Stimulated activated CD8-positive, alpha-beta memory T cell treated with anti-CD3 and anti-CD28 coated beads, Interleukin-15, amount 100 ng/mL, for 48 hours (primary cell): ENCODE data around the gene PHC3.
"Not testable (repeated sequence)": the region's sequence is repeated elsewhere in the genome, so short reads cannot be mapped to it uniquely, and the experiment has no call there.

Source experiments
- DNase-seq, 2 donors: peaks; one replicate each; pipeline ENCODE4 v3.0.0-alpha.2; 2020; ENCODE audit warnings: low read depth in 2 of 2

The PHC3 gene, protein sequence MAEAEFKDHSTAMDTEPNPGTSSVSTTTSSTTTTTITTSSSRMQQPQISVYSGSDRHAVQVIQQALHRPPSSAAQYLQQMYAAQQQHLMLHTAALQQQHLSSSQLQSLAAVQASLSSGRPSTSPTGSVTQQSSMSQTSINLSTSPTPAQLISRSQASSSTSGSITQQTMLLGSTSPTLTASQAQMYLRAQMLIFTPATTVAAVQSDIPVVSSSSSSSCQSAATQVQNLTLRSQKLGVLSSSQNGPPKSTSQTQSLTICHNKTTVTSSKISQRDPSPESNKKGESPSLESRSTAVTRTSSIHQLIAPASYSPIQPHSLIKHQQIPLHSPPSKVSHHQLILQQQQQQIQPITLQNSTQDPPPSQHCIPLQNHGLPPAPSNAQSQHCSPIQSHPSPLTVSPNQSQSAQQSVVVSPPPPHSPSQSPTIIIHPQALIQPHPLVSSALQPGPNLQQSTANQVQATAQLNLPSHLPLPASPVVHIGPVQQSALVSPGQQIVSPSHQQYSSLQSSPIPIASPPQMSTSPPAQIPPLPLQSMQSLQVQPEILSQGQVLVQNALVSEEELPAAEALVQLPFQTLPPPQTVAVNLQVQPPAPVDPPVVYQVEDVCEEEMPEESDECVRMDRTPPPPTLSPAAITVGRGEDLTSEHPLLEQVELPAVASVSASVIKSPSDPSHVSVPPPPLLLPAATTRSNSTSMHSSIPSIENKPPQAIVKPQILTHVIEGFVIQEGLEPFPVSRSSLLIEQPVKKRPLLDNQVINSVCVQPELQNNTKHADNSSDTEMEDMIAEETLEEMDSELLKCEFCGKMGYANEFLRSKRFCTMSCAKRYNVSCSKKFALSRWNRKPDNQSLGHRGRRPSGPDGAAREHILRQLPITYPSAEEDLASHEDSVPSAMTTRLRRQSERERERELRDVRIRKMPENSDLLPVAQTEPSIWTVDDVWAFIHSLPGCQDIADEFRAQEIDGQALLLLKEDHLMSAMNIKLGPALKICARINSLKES

DNA sequence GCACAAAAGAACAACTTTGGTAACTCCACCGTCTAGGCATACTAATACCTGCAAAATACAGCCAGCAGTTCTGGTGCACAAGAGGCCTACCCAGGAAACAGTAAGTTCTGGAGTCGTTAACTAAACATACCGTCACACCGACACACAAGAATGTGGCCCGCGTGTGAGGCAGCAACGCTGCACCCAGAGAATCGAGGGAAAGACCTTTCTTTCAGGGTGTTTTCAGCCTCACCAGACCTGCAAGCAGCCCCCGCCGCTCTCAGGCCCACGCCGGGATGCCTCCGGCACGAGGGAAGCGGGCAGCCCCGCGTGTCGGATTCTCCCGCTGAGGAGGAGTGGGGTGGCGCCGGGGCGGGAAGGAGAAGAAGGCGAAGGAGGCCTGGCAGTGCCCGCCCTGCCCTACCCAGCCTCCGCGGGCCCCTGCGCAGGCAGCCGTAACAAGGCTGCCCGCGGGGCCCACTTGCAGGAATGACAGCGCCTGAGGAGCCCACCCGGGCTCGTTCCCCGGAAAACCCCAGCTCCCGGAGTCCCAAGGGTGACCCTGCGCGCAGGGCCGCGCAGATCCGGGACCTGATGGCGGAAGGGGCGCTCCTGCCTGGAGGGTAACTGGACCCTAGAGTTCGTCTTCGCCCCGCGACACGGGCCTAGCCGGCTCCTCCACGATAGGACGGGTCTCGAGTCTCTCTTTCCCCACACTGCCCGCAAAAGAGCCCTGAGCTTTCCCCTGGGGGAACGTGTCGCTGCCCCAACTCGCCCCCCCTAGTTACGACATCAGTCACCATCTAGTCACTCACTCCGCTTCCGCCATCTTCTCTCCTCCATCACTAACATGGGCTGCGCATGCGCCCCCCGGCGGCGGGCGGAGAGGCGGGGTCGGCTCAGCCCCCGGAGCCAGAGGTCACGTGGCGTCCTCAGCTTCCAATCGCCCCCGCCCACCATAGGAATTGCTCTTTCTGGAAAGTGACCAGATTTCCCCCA lies at the start of gene PHC3:
PHC3 (minus strand) TSS at position 826 of the 978 bp plus-strand sequence; CDS start at position 808, 18 bp downstream.
- peak; percentile 89 to 90 for DNase-seq

GRCh38 chr3:170228093-170228766 lies 46.7 kb upstream of the PHC3 start:
- DNase-seq: no peak

DNA sequence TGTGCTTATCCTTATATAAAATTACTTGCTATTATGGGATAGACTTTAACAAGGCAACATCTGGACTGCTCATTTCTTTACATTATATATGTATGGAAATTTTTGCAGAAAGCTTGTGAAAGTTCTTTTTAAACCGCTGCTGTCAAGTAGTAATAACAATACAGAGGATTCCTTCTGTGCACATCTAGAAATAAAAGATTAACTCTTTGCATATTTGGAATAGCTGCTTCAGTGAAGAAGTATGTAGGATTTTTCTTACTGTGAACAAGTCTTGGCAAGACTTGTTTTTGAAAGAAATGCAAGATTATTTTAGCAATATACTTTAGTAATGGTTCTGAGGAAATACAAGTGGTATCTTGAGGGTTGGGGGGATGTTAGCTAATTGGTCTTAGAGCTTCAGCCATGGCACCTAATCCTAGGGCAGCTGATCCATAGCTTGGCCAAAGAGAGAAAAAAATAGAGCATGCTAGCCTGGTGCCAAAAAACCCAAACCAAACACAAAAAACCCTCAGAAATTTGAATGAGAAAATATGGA lies 45.0 kb upstream of the PHC3 start:
- DNase-seq: no peak

DNA sequence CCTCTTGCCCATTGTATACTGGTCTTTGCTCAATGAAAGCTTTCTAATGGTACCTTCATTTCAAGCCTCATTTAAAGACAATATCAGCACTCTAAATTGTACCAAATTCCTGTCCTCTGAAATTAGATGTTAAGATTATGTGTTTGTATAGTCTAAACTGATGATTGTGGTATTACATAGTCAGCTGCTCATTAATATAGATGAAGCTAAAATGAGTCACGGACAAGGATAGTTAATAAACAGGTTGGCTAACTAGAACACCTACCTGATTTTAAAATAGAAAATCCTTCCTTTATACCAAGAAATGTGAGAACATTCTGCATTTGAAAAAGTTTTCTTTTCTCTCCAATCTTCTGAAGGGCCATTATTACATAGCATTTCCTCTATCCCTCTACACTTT lies 43.6 kb upstream of the PHC3 start:
- no peak for DNase-seq

DNA sequence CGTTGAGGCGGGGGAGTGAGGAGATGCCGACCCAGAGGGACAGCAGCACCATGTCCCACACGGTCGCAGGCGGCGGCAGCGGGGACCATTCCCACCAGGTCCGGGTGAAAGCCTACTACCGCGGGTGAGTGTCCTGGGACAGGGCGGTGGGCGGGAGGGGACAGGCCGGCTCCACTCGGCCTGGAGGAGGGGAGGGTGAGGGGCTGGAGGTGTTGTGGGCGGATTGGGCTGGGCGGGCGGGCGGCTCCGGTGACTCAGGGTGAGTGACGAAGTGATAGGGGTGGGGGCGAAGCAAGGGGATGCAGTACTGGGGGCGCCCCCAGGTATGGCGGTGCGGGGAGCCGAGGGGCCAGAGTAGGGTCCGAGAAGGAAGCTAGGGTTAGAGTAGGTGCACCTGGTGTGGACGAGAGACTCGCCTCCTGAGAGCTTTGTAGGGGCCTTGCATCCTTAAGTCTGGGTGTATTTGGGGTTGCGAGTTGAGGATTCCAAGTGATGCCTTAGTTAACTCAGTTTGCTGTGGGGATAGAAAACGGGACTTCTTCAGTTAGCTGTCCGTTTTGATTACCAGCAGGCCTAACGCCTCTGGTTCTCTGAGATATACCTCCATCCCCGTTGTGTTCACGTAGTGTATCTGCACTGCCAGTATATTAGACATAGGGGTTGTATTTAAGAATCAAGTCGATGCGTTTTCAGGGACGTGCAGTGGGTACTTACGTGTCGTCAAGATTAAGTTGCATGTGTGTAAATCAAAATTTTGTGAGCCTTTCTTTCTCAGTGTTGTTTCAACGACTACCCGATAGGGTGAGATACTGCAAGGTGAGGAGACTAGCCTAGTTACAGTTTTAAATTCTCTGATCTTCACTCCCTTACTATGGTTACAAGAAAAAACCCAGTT lies 41.4 kb upstream of the PHC3 start:
- DNase-seq: peak; percentile 13 to 15

DNA sequence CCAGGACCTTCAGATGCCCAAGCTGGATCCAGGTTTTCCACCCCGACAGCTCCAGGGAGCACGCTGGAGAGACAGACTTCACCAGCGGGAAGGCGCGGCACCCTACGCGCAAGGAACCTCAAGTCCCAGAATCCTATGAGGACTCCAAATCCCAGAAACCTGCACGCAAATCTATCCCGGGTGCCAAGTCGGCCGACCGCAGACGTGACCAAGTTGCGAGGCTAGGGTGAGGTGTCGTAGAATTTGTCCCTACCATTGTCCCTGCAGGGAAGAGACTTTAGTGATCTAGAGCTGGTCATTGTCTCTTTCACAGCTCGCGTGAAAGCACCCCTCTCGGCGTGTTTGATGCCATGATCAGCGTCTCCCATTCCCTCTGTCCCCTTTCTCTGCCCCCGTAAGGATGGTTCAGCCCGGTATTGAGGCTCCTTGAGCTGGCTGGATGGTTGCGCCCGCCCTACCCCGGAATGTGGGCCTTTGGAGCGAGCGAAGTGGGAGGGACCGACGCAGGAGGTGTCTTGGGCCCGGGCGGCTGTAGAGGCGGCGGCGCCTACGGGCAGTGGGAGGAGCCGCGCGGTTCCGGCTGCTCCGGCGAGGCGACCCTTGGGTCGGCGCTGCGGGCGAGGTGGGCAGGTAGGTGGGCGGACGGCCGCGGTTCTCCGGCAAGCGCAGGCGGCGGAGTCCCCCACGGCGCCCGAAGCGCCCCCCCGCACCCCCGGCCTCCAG lies 40.6 kb upstream of the PHC3 start, which contains the start of gene PRKCI:
PRKCI (plus strand) TSS at position 501 of the 723 bp plus-strand sequence. CDS start 246 bp downstream, outside the sequence.
- peak; percentile 82 to 85 for DNase-seq

DNA sequence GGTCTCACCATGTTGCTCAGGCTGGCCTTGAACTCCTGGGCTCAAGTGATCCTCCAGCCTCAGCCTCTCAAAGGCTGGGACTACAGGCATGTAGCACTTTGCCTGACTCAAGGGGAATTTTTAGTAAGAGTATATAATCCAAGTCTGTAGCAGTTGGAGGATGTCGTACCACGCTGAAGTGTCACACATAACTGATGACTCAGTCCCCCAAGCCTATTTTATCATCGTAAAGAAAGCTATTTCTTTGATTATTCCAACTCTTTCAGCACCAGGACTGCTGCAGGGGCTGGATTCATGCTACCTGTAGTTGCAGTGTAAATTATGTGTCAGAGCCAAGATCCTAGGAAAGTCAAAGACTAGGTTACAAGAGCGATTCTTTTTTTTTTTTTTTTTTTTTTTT lies 39.3 kb upstream of the PHC3 start:
- DNase-seq: no peak

GRCh38 chr3:170219850-170220249 lies 38.3 kb upstream of the PHC3 start:
- DNase-seq: no peak

DNA sequence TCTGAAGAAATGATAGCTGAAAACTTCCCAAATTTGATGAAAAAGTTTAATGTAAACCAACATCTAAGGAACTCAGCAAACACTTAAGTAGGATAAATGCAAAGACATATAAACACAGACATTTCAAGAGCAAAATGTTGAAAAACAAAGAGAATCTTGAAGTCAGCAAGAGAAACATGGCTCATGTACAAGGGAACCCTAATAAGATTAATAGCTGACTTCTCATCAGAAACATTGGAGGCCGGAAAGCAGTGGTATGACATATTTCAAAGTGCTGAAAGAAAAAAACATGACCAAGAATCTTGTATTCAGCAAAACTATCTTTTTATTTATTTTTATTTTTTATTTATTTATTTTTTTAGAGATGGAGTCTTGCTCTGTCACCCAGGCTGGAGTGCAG lies 30.1 kb upstream of the PHC3 start:
- DNase-seq: no peak

DNA sequence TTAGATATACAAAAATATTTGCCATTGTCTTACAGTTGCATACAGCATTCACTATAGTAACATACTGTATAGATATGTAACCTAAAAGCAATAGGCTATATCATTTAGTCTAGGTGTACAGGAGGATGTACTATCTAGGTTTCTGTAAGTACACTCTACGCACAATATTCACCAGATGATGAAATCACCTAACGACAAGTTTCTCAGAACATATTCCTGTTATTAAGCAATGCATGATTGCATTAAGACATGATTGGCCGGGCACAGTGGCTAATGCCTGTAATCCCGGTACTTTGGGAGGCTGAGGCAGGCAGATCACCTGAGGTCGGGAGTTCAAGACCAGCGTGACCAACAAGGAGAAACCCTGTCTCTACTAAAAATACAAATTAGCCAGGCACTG lies 26.2 kb upstream of the PHC3 start:
- DNase-seq: no peak

DNA sequence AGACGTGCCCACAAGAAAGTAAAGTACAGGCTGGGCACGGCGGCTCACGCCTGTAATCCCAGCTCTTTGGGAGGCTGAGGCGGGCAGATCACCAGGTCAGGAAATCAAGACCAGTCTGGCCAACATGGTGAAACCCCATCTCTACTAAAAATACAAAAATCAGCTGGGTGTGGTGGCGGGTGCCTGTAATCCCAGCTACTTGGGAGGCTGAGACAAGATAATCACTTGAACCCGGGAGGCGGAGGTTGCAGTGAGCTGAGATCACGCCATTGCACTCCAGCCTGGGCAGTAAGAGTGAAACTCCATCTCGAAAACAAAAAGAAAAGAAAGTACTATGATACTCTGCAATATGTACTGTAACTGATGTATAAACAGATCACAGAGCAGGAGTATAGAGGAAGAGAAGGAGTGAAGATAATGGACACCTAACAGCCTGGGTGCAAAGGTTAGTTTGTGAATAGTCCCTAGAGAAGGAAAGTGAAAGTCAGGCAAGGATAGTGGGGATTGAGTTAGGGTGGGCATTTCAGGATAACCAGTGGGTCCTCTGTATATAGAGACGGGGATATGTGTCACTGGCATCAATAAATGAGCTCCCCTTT lies 24.7 kb upstream of the PHC3 start:
- not testable (repeated sequence) for DNase-seq

DNA sequence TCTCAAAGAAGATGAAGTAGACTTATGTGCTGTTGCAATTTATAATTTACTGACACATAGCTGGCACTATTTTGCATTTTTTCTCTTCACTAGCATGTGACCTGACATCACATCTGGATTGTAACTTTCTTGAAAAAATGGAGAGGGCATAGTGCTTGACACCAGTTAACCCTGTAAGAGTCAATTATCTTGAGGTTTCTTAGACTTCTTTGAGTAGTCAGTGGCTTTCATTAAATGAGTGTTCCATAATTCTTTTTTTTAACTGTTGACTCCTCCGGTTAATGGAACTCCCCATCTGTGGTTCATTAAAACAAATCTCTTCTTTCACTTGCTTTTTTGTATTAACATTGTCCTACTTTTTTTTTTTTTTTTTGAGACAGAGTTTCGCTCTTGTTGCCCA lies 23.8 kb upstream of the PHC3 start:
- DNase-seq: no peak

GRCh38 chr3:170204509-170204908 lies 23.0 kb upstream of the PHC3 start:
- no peak for DNase-seq

GRCh38 chr3:170204023-170204472 lies 22.5 kb upstream of the PHC3 start:
- no peak for DNase-seq

DNA sequence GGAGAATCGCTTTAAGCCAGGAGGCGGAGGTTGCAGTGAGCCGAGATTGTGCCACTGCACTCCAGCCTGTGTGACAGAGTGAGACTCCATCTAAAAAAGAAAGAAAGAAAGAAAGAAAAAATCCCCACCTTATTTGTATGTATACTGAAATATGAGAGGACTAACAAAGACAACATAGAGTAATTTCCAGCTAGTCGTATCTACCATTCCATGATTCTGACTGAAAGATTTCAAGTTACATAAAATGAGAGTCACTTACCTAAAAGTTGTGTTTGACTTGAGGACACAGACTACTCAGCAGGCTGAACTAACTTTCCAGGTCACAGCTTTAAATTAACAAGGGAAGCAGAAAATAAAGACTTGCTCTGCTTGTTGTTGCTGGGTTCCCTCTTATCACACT lies 21.9 kb upstream of the PHC3 start:
- no peak for DNase-seq

DNA sequence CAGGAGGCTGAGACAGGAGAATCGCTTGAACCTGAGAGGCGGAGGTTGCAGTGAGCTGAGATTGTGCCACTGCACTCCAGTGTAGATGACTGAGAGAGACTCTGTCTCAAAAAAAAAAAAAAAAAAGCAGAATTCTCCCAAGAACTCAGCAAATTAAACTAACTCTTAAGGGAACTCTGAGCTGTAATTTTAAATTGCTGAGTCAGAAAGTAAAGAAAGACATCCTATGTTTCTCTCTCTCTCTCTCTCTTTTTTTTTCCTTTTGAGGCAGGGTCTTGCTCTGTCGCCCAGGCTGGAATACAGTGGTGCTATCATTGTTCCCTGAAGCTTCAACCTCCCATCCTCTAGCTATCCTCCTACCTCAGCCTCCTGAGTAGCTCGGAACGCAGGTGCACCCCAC lies 20.0 kb upstream of the PHC3 start:
- DNase-seq: no peak

GRCh38 chr3:170200987-170201386 lies 19.5 kb upstream of the PHC3 start:
- DNase-seq: no peak

- no peak for DNase-seq
Observed at GRCh38 chr3:170196833-170197232, 15.3 kb upstream of the PHC3 start.
